Umbilical cord (tissue), 2 donors: ENCODE results near the gene LGR6. TPM values are rescaled to one million over a fixed set of nuclear protein-coding genes. Genes with fewer than 3 reads are reported as not detected.
"Not testable (repeated sequence)": the region's sequence is repeated elsewhere in the genome, so short reads cannot be mapped to it uniquely, and the experiment has no call there.

Experiments
- DNase-seq: peaks from one replicate; pipeline ENCODE4 v3.0.0-alpha.2; 2015; ENCODE audit warnings: low spot score
- total RNA-seq: library from RNA; depleted of rRNA; stranded (reverse); fragments of >200 nt; gene quantifications from one replicate; pipeline ENCODE4 v1.2.3, GENCODE V29; 2014; ENCODE audit warnings: low replicate concordance; ENCODE audit not compliant: insufficient read depth

Gene LGR6
- total RNA-seq, 1 donor from 2014 or later, result 0.24 TPM

DNA sequence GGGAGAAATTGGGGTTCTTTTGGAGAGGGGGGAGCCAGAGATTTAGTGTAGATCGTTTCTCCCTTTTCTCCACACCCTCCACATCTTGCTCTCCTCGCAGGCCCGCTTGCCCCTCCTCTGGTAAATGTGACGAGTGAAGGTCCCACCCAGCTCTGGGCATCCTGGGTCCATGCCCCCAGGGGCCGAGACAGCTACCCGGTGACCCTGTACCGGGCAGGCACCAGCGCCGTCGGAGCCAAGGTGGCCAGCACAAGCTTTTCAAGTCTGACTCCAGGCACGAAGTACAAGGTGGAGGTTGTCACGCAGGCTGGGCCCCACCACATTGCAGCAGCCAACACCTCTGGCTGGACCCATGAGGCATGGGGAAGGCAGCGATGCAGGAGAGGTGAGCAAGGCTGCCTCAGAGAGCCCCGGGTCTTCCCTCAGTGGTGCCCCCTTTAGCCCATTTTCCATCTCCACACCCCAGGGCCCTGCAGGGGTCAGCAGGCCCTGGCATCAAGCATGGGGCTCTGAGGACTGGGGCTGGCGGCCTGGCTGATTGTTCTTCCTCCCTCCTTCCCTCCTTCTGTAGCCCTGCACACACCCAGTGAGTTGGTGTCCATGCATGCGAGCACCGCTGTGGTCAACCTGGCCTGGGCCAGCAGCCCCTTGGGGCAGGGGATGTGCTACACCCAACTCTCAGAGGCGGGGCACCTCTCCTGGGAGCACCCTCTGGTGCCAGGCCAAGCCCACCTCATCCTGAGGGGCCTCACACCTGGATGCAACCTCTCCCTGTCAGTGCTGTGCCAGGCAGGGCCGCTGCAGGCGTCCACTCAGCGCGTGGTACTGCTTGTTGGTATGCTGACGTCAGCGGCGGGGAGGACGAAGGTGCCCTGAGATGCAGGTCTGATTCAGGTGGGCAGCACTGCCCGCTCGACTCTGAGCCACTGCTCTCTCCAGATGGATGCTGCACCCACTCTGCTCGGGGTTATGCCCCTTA lies 16.4 kb upstream of the LGR6 start:
- DNase-seq, result no peak

DNA sequence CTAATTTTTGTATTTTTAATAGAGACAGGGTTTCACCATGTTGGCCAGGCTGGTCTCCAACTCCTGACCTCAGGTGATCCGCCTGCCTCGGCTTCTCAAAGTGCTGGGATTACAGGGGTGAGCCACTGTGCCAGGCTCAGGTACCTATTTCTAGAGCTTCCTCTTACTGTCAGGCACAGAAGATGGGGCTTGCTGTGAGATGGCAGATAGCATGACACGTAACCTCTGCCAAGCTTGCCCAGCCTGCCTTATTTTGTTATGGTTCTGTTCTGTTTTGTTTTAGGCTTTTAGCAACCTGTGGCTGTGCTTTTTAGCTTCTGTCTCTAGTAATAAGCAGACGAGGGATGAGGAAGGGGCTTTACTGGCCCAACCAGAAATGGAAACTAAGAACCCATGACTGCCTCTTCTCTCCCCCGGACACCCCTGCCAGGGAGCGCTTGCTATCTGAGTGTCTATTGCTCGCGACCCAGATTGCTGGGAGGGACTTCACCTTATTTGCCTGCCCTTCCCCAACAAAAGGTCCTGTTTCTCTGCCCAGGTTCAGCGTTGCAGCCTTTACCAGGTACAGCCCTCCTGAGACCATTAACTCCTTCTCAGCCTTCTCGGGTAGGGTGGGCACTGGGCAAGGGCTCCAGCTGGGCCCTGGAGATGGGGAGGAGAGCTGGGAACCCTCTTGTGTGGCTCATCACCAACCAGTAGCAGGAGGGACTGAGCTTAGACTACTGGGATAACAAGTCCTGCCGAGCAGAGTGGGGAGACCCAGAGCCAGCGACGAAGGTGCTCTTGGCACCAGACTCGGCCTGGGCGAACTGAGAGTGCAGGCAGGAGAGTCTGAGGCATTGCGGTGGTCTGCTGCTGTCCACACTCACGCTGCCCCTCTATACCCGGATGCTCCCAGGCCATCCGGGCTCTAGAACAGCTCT lies 13.5 kb upstream of the LGR6 start:
- DNase-seq, result no peak

DNA sequence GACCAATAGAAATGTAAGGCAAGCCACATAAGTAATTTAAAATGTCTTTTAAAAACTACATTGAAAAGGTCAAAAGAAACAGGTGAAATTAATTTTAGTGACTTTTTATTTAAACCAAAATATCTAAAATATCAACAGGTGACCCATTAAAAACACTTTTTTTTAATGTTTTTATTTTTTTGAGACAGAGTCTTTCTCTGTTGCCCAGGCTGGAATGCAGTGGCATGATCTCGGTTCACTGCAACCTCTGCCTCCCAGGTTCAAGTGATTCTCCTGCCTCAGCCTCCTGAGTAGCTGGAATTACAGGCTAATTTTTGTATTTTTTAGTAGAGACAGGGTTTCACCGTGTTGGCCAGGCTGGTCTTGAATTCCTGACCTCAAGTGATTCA lies 12.9 kb upstream of the LGR6 start:
- not testable (repeated sequence) for DNase-seq

GRCh38 chr1:202181586-202181985 lies 12.0 kb upstream of the LGR6 start:
- DNase-seq, result no peak

- peak; percentile 45 for DNase-seq
Observed at GRCh38 chr1:202182040-202182877, 11.3 kb upstream of the LGR6 start.

- DNase-seq, result peak; percentile 85
Observed at GRCh38 chr1:202184750-202185460, 8.7 kb upstream of the LGR6 start.

GRCh38 chr1:202186327-202186726 lies 7.3 kb upstream of the LGR6 start:
- DNase-seq, result no peak

DNA sequence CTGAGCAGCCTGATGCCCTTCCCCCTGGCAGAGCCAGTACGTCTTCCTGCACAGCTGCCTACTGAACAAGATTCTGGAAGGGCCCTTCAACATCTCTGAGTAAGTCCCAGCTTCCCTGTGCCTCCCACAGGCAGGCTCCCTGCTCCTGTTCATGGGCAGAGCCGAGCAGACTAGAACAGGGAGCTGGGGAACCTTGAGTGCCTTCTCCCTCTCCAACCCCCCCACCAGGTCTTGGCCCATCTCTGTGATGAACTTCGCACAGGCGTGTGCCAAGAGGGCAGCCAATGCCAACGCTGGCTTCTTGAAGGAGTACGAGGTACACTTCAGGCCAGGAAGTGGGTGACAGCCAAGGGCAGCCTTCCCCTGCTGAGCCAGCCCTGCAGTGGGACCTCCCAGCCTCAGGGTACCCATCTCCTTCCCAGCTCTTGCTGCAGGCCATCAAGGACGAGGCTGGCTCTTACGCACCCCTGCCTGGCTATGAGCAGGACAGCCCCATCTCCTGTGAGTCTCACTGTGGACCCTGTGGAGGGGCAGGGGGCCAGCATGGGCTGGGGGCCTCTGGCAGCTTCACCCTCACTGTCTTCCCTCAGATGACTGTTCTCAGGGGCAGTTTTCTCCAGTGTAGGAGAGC lies 6.4 kb upstream of the LGR6 start:
- no peak for DNase-seq

GRCh38 chr1:202187697-202188407 lies 5.7 kb upstream of the LGR6 start:
- no peak for DNase-seq

DNA sequence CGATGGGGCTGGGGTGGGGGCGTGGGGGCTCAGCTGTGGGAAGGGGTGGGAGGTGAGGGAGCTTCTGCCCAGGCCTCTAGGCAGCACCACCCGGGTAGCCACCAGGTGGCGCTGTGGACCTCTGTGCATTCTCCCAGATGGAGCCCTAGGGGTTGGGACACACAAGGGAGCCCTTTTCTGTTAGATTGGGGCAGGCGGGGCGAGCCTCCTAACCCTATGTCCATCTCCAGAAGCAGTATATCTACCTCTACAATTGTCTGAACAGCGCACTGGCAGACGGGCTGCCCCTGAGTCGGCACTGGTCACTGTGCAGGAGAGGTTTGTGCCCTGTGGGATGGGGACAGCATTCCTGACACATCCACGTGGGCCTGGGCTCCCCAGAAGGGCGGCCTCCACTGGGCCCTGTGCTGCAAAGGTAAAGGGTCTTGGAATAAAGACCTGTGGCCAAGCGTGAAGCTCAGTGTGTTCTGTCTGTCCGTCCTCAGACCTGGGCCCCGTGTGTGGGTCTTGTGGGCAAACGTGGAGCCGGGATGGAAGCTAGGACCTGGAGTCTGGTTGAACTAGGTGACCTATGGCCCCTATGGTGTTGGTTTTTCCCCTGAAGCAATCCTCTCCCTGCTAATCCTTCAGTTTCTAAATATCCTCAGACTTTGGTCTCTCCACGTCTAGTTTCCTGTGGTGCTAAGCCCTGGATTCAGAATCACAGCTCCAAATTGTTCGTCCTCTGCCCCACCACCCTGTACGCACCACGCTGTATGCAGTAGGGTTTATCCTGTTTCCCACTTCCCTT lies 4.4 kb upstream of the LGR6 start:
- peak; percentile 61 for DNase-seq

DNA sequence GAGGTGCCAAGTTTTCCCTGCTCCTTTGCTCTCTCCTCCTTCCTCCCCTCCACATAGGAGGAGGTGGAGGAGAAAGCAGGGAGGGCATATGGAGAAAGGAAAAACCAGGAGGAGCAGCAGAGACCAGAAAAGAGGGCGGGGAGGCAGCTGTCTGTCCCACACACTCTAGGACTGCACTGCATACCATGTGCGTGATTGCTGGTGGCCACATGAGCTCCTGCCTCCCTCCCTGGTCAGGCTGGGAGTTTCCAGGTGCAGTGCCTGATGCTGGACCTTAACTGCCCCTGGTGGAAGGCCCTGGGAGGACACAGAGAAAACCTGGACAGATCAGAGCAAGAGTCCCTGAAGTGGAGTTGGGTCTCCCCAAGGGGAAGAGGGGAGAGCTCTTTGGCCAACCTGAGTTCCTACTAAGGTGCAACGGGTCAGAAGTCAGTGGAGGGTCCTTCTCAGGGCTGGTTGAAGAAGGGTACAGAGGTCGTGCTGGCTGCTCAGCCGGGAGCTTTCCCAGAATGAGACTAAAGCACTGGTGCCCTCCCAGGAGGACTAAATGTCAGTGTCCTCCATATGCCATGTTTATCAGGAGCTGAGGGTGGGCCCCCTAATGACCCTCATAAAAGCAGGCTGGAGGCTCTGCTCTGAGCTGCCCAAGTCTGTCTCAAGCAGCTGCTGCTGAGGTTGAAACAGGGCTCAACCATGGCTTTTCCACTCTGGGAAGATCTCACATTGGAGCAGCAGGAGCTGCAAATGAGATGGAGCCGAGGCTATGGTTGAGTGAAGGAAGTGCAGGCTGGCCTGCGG lies 3.5 kb upstream of the LGR6 start:
- DNase-seq, result no peak

DNA sequence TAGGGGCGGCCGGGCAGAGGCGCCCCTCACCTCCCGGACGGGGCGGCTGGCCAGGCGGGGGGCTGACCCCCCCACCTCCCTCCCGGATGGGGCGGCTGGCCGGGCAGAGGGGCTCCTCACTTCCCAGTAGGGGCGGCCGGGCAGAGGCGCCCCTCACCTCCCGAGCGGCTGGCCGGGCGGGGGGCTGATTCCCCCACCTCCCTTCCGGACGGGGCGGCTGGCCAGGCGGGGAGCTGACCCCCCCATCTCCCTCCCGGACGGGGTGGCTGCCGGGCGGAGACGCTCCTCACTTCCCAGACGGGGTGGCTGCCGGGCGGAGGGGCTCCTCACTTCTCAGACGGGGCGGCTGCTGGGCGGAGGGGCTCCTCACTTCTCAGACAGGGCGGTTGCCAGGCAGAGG lies 2.2 kb upstream of the LGR6 start:
- not testable (repeated sequence) for DNase-seq

DNA sequence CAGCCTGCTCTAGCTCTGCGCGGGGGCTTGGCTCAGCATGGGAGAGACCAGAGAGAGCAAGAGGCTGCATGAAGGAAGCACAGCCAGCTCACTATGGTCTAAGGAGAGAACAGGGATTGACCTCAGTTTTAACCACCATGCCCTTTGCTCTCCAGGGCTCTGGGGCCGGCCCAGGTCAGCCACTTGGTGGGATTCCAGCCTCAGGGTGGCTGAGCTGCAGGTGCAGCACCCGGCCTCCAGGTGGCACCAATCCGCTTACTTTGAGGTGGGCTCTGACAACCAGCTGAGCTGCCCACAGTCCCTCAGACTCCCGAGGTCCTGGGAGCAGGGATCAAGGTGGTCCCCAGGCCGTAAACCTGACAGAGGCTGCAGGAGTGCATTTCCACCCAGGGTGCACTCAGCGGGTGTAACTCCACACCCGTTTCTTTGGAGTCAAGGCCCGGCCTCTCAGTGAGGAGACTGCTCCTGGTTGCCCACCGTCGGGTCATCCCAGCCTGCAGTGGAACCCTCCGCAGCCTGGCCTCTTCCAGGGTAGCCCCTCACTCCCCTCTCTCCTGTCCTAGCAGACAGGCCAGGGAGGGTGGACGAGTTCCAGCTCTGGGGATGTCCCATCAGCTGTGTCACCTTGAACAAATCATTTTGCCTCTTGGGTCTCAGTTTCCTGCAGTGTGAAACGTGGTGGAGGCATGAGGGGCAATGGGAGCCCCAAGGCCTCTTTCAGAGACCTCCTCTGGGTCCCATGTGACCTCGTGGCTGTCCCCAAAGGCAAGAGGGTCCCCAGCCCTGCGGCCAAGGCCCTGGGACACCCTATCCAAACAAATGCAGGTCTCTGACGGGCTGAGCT lies 607 bp upstream of the LGR6 start:
- peak; percentile 57 for DNase-seq

DNA sequence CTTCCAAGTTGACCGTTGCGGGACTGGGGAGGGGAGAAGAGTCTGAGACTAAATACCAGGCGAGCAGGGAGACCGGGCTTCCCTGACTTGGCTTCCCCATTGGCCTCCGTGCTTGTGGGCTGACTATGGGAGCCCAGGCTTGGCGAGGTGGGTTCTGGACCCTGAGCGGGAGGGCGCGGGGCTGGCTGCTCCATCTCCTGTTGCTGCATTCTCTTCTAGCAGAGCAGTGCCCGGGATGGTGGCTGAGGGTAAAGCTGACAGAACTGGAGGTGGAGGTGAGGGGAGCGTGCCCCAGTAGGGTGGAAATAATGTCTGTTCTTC lies 689 bp downstream of the LGR6 start:
- DNase-seq, result no peak

DNA sequence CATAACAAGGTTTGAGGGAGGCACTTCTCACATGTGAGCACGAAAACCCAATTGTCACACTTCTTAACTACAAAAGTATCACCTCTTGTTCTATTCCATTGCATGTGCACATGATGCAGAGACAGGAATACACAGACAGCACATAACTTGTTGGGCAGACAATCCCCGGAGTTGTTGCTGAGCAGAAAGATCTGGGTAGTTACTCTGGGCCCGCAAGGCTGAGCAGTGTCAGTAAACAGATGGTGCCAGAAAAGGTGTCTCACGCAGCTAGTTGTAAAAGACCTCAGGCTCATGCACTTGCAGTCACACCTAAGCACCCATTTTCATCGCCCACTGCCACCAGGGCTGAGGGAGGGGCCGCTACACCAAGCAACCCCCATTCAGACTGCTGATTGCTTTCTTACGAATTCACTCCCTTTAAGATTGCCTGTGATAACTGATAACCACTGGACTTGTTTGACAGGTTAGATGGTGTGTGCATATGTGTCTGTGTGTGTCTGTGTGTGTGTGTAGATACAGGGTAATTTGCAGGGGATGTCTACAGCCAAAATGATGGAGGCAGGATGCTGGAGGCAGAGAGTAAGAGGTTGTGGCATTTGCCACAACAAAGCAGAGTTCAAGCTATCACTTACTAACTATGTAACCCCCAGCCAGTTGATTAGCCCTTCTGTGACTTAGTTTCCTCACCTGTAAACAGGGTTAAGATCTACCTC lies 4.2 kb downstream of the LGR6 start:
- no peak for DNase-seq

- no peak for DNase-seq
Observed at GRCh38 chr1:202198366-202198724, 4.7 kb downstream of the LGR6 start.
